ENCODE results near the gene KRTAP6-2. TPM values are rescaled to one million over a fixed set of nuclear protein-coding genes. Genes with fewer than 3 reads are reported as not detected.

KRTAP6-2 gene, protein sequence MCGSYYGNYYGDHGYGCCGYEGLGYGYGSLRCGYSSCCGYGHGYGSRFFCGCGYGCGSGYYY
- not detected in 2 replicates for total RNA-seq

DNA sequence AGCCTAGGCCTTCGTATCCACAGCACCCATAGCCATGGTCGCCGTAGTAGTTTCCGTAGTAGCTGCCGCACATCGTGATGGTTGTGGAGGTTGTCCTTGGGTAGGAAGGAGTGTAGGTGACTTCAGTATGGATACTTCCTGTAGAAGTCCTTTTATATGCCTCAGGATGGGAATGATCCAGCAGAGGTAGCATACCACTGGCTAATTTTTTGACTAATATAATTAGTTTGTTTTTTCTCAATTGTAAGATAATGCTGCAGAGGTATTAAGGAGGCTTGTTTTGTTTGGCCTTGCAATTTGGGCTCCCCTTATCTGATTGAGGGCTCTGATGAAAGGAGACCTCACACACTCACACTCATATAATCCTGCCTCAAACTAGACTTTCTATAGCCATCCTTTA lies at the start of gene KRTAP6-2:
Gene KRTAP6-2, minus strand, starts transcription at position 101 of the 400 bp plus-strand sequence. Its CDS starts 28 bp downstream, at position 73.
- intact Hi-C loops (cut with micrococcal nuclease), result no loop called here

DNA sequence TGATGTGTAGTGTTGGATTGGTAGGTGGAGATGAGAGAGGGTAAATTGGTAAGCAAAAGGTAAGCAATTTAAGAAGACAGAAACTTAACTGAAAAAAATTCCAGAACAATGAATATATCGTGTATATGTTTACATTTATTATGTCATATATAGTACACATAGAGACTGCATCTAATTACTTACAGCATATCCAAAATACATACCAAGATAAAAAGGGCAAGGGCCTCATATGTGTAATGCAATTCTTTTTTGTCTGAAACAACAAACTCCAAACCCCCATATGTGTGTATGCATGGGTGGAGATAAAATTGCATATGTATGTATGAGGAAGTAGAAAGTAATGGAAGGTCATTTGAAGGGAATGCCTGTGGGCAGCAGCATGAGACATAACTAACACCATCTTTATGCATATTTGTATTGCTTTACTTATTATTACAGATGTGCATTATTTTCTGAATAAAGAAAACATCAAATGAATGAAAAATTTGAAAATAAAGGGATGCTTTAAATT lies 48.3 kb upstream of the KRTAP6-2 start:
- intact Hi-C loops (cut with micrococcal nuclease), result no loop called here

DNA sequence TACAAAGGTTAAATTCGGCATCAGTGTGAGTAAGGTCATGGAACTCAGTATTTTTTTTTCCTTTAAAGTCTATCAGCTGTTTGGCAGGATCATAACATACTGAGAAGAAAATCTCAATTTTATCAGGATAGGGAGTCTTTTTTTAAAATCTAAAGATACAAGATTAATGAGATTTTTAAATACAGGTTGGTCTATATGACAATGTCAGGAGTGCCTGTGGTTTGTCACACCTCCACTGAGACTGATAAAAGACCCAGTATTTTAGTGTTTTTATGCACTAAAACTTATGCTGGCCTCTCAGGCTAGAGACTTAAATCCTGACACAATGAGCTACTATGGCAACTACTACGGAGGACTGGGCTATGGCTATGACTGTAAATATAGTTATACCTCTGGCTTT lies 43.9 kb upstream of the KRTAP6-2 start, which contains the start of gene KRTAP20-3:
Gene KRTAP20-3, plus strand, starts transcription at position 301 of the 400 bp plus-strand sequence.
- intact Hi-C loops (cut with micrococcal nuclease), result no loop called here

DNA sequence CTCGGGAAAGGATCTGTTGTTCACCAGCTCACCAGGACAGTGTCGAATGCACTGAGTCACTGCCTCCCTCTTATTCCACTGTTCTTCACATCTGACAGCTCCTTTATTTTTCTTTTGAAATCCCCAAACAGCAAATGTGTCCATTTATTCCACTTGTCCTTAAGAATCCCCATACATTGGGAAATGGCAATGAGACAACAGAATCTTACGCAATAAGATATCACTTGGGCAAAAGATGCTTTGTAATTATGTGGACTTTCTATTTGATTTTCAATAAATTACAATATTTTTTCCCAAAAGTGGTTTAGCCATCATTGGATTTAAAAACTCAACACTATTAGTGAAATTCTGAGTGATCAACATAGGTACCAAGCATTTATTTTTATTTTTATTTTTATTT lies 40.0 kb upstream of the KRTAP6-2 start:
- intact Hi-C loops (cut with micrococcal nuclease), result no loop called here

DNA sequence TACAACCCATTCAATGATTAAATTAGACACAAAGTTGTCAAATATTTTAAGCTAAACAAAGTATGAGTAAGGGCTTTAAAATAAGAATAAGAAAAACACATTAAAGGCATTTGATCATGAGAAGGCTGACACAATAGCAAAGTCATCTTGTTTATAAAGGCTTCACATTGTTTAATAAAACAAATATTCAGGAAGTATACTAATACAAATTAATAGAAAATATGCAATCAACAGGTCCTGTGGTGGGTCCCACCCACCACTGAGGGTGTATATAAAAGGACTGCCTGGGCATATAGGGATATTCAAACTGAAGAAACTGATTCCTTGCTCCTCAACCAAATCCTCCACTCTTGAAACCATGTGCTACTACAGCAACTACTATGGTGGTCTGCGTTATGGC lies 36.2 kb upstream of the KRTAP6-2 start, which contains the start of gene KRTAP20-2:
Gene KRTAP20-2, plus strand, starts transcription at position 301 of the 400 bp plus-strand sequence. Its CDS starts 58 bp downstream, at position 359.
- intact Hi-C loops (cut with micrococcal nuclease), result no loop called here

DNA sequence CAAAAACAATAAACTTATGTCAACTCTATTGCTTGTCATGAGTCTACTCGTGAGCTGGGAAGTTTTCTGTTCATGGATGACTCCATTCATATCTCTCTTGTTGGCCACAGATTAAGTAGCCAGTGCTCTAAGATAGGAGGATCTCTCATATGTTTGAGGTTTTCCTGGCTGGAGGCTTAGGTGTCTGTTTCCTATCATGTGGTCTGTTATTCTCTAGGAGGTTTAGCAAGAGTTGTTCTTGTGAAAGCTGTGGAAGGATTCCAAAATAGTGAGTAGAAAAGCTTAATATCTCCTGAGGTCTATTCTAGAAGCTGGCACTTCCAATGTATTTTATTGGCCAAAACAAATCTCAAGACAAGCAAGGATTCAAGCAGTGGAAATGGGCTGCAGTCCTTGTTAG lies 30.5 kb upstream of the KRTAP6-2 start:
- intact Hi-C loops (cut with micrococcal nuclease), result no loop called here

DNA sequence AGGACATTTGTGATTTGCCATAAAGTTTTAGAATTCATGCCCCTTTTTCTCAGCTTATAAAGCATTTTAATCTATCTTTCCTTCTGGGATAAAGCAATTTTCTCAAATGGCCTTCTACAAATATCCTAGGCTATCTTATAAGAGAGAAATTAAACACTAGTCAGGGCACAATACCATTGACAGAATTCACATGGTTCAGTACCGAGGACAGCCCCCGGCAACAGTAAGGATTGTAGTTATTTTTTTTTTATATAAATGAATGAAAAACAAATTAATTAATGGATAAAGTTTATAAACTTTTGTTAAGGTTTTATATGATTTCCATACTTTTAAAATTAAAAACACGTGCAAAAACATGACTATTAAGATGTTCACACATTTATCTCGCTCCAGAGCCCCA lies 29.4 kb upstream of the KRTAP6-2 start:
- intact Hi-C loops (cut with micrococcal nuclease), result no loop called here

DNA sequence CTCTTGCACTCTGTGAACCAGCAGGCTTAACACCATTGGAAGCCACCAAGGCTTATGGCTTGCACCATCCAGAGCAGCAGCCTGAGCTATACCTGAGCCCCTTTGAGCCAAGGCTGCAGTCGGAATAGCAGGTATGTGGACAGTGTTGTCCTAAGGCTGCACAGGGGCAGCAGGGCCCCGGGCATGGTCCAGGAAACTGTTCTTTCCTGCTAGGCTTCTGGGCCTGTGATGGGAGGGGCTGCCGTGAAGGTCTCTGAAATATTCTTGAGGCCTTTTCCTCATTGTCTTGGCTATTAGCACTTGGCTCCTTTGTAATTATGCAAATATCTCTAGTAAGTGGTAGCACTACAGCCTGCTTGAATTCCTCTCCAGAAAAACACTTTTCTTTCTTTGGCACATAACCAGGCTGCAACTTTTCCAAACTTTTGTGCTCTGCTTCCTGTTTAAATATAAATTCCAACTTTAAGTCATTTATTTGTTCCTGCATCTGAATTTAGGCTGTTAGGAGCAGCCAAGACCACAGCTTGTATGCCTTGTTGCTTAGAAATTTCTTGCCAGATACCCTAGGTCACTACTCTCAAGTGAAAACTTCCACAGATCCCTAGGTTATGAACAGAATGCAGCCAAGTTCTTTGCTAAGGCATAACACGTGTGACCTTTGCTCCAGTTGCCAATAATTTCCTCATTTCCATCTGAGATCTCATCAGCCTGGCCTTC lies 26.9 kb upstream of the KRTAP6-2 start:
- intact Hi-C loops (cut with micrococcal nuclease), result no loop called here

DNA sequence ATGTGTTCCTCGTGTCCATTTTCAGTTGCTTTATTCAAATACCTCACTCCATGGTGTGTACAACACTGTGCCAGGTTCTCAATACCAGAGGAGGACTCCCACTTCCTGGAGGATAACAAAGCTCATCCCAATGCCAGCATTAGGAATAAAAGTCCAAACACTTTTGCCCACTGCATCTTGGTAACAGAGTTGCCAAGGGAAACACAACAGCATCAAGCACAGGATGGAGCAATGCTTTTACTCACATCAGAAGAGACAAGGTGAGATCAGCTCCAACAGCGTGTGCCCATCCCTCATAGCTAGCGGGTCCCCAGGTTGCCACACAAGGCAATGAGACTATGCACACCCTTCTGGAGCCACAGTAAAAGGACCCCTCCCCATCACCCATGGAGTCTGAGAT lies 24.7 kb upstream of the KRTAP6-2 start:
- intact Hi-C loops (cut with micrococcal nuclease), result no loop called here

DNA sequence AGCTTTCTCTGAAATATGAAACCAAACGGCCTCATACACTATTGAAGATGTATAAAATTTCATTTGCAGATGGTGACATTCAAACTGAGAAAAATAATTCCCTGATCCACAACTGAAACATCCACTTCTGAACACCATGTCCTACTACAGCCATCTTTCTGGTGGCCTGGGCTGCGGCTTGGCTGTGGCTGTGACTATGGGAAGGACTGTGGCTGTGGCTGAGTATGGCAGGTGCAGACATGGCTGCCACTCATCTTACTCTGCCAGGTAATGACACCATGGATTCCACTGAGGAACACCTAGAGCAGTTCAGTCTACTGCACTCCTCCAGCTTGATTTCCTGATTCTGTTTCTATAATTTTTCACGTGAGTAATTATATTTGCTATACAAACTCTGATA lies 21.8 kb upstream of the KRTAP6-2 start, which contains the start of gene KRTAP20-4:
Gene KRTAP20-4, plus strand, starts transcription at position 106 of the 400 bp plus-strand sequence.
- intact Hi-C loops (cut with micrococcal nuclease), result no loop called here

DNA sequence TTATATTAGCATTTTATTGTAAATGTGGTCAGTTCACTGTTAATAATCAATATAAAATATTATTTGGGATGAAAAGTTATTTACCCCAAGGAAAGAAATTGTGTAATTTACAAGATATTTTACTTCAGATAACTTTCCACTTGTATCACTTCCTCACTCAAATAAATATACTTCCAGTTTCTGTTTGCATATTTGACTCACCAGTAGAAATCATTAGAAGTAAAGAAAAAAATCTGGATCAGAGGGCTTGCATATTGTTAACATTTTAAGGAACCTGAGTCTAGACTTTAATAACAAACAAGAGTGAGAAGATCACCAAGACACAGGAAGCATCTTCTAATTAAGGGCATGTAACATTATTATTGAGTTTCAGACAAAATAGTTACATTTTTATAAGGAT lies 21.4 kb upstream of the KRTAP6-2 start:
- intact Hi-C loops (cut with micrococcal nuclease), result no loop called here

DNA sequence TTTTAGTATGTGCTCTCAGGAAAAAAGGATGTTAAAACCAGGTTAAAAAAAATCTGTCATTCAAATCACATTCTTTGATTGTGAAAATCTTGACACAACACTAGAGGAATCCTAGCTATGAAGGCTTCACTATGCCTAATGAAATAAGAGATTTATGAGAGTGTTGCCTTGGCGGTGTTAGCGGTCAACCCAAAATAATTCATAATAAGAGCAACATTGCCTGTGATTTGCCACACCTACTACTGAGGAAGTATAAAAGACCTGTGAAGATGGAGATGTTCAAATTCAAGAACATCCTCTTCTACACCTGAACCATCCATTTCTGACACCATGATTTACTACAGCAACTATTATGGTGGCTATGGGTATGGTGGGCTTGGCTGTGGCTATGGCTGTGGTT lies 17.4 kb upstream of the KRTAP6-2 start, which contains the start of gene KRTAP20-1:
Gene KRTAP20-1, plus strand, starts transcription at position 301 of the 400 bp plus-strand sequence. Its CDS starts 30 bp downstream, at position 331.
- intact Hi-C loops (cut with micrococcal nuclease), result no loop called here

DNA sequence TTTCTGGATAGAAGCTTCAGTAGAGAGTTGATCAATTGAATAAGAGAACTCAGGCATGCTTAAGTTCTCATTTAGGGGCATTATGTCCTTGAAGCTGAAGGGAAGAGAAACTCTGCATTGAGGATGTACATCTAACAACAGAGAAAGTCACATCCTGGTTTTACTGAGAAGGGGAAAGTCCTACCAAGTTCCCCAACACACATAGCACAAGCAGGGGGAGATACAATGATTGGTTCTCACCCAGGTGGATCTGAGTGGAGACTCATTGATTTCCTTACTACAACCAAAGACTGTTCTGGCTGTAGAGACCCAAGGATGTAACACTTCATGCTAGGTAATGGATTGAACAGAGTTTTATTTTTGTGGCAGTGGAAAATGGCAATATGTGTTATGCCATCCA lies 16.5 kb upstream of the KRTAP6-2 start:
- intact Hi-C loops (cut with micrococcal nuclease), result no loop called here

DNA sequence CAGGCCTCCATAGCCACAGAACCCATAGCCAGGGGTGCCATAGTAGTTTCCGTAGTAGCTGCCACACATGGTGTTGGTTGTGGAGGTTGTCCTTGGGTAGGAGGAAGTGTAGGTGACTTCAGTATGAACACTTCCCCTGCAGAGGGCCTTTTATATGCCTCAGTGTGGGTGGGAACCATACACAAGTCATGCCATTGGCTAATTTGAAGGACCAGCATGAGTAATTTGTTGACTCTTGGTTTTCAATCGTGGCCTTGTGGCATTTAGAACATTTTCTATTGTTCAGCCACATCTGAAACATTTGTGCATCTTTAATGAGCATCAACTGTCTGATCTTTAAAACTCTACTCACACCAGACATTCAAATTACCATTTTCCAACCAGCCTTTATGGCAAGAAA lies 15.1 kb upstream of the KRTAP6-2 start, which contains the start of gene KRTAP6-1:
Gene KRTAP6-1, minus strand, starts transcription at position 95 of the 400 bp plus-strand sequence. Its CDS starts 26 bp downstream, at position 69.
- intact Hi-C loops (cut with micrococcal nuclease), result no loop called here

DNA sequence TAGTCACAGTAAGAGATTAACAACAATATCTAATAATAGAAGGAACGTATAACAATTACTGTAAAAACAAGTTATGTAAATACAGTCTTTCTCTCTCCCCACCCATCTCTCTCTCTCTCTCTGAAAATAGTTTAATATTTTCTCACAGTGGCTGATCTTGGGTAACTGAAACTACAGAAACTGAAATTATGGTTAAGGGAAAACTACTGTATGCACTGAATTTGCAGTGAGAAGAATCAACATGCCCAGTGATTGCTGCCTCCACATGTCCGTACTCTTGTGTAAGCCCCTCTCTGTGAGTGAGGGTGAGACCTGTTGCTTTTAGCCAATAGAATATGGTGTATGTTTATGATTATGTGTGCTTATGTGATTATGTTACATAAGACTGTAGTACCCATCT lies 13.4 kb upstream of the KRTAP6-2 start:
- intact Hi-C loops (cut with micrococcal nuclease), result no loop called here

DNA sequence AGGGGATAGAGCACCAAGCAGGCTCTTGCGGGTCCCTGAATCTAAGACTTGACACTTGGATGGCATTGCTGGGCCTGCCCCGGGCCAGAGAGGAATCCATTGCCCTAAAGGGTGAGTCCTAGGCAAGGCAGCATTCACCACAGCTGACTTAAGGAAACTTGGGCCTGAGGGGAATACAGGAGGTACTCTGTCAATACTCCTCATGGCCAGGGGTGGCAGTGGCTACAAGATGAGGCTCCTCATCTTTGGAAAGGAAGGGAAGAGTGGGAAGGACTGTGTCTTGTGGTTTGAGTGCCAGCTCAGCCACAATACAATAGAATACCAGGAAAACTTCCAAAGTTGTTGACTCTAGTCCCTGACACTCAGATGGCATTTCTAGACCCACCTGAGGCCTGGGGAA lies 7.3 kb upstream of the KRTAP6-2 start:
- intact Hi-C loops (cut with micrococcal nuclease), result no loop called here

DNA sequence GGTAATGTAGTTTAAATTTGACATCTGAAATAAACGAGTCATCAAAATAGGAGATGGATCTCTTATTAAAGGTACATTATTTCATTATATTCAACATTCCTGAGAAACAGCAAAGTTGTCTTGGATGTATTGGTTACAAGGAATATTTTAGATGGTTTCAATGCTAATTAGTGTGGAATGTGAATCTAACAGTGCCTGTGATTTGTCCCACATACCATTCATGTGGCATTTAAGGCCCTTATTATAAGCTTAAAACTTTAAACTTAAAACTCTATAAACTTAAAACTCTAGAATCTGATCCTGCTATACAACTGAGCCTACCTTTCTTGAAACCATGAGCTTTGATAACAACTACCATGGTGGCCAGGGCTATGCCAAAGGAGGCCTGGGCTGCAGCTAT lies 2.1 kb upstream of the KRTAP6-2 start, which contains the start of gene KRTAP22-1:
Gene KRTAP22-1, plus strand, starts transcription at position 301 of the 400 bp plus-strand sequence.
- intact Hi-C loops (cut with micrococcal nuclease), result no loop called here

DNA sequence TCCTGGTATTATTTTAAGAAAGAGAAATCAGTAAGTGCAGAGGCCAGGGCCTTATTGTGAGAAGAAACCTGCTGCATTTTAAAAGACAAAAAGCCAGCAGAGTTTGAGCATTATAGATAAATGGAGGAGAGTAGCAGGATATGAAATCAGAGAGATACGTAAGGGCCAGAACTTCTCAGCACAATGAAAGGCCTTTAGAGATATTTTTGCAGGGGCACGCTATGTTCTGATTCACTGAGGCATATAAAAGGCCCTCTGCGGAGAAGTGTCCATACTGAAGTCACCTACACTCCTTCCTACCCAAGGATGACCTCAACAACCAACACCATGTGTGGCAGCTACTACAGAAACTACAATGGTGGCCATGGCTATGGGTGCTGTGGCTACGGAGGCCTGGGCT lies 6.6 kb downstream of the KRTAP6-2 start, which contains the start of gene KRTAP6-3:
Gene KRTAP6-3, plus strand, starts transcription at position 301 of the 400 bp plus-strand sequence. Its CDS starts 6 bp downstream, at position 307.
- intact Hi-C loops (cut with micrococcal nuclease), result no loop called here

DNA sequence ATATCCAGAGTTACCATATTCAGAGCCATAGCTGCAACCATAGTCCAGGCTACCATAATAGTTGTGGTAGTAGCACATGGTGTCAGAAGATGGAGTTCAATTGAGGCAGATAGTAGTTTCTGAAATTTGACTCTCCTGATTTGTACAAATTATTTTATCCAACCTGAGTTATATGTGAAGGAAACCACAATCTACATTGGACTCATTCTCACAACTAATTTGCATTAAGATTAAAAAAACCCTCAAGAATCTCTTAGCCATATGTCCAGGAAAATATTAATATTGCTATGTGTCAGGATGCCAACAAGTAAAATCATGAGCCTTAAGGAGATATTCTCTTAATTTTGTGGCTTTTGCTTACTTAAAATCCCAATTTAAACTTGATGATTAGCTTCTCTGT lies 8.4 kb downstream of the KRTAP6-2 start, which contains the start of gene KRTAP22-2:
Gene KRTAP22-2, minus strand, starts transcription at position 101 of the 400 bp plus-strand sequence.
- intact Hi-C loops (cut with micrococcal nuclease), result no loop called here

DNA sequence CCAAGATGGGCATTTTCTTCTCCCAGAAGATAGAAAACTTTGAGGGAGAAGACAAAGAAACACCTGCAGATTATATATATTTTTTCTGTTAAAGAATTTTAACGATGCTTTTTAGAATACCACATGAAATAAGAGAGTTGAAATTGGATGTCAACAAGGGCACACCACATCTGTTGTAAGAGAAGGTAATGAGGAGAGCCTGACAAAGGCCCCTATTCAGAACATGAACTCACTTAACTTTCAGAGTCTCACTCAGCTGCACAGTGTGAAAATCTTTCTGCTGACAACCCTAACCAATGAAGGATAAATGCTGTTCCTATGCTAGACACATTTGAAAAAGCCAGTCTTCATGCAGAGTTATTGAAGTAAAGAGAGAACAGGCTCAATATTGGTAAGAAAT lies 15.8 kb downstream of the KRTAP6-2 start:
- intact Hi-C loops (cut with micrococcal nuclease), result no loop called here

DNA sequence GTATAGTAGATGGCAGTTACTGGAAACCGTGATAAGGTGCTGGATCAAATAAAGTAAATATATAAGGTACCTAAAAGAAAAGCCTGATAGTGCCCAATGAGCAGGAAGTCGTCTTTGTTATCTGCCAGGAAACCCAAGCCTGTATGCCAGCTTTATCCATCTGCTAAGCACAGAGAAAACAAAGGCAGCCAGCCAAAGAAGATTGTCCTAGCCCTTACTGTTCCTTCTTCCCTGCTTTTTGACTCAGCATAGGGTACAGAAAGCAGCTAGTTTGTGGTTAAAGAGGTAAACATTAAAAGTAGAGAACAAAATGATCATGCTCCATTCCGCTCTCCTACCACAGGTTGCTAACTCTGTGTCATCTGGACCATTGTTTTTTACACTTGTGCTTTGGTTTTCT lies 18.6 kb downstream of the KRTAP6-2 start:
- intact Hi-C loops (cut with micrococcal nuclease), result no loop called here

DNA sequence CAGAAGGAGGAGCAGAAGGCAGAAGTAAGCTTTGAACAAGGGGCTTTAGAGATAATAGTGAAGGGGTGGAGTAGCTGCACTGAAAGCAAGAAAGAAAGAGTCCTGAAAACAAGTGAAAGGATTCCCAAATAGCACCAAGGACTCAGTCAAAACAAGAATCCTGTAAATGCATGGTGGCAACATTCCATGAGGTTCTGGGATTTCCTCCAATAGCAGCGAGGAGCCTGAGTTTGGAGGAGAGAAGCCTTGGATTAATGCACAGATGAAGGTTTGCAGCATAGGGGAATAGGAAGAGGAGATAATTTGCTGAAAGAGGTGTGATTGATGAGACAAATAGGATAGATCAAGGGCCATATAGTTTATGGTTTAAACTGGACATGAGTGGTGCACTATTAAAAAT lies 19.4 kb downstream of the KRTAP6-2 start:
- intact Hi-C loops (cut with micrococcal nuclease), result no loop called here

Data from T-helper 1 cell treated with Interleukin-12 subunit alpha and Interleukin-12 subunit beta and Interleukin-4 antibody, amounts not matched to agents 30 ng/mL and 1 ng/mL, for 36 hours (primary cell).